ENCODE data around the gene ARHGAP15.

The ARHGAP15 gene

DNA sequence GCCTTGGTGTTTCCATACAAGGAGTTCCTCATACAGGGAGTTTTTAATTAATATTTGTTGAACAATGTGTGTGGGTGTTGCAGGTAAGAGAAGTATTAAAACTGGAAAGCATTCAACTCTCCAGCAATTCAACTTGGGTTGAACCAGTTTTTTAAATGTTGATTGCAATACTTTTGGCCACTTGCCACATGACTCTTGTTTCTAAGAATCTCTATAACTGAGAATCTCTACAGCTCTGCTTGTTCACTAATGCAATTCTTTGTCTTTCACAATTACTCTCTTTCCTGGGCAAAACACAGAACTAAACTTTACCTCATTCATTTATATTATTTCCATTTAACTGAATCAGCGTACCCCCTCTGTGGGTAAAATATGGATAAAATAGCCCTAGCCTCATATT, 429.4 kb downstream of the ARHGAP15 start:
- DNase-seq (ENCODE audit: low spot score) = no peak
- Mint-ChIP-seq H3K4me1 (ENCODE audit: low read depth) (peaks cover 4% of the 10 kb centered on the region), H3K36me3 (ENCODE audit: low read depth) (peaks cover 53% of the 10 kb centered on the region), H3K27ac (no peak overlapping the region), H3K9me3 (no peaks in the 10 kb centered on the region), H3K27me3 (ENCODE audit: low read depth) (no peaks in the 10 kb centered on the region), H3K4me3 (no peak overlapping the region)

DNA sequence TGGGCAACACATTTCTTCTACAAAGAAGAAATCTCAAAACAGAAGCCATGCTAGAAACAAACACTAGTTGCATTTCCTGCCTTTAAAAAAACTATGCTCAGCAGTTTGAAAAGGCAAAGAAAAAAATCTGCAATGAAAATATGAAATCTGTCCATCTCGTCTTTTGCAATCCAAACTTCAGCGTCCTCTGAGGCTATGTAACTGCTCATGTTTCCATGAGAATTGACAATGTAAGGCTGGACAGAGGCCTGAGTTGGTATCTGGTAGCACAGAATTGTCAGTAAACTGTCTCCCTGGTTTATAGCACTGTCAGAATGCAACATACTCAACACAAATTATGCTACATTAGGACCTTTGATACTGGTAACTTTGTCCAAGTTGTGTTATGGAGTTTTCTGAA, 429.9 kb downstream of the ARHGAP15 start:
- H3K9me3 Mint-ChIP-seq = no peaks in the 10 kb centered on the region
- H3K27ac Mint-ChIP-seq = no peak overlapping the region
- no peak for DNase-seq (ENCODE audit: low spot score)
- no peaks in the 10 kb centered on the region for H3K27me3 Mint-ChIP-seq (ENCODE audit: low read depth)
- peaks cover 4% of the 10 kb centered on the region for H3K4me1 Mint-ChIP-seq (ENCODE audit: low read depth)
- H3K36me3 Mint-ChIP-seq (ENCODE audit: low read depth) = peaks cover 53% of the 10 kb centered on the region
- H3K4me3 Mint-ChIP-seq = no peak overlapping the region

DNA sequence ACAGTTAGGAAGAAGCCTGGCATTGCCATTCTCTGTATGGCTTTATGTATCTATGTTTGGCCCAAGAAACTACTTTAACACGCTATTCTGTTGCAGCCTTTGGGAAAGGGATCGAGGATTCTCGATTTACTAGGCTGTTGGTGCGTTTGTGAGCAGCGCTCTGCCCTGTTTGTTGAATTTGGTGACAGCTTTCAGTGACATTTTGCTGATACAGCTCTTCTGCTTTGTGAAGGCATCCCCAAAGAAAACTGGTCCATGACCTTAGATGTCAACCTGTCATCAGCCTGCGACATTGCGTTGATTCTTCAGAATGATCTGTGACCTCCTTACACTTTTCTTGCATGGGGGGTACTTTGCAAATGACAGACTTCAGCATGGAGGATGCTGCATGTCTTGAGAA, 431.5 kb downstream of the ARHGAP15 start:
- H3K27me3 Mint-ChIP-seq (ENCODE audit: low read depth) = no peaks in the 10 kb centered on the region
- no peak overlapping the region for H3K4me3 Mint-ChIP-seq
- peaks cover 4% of the 10 kb centered on the region for H3K4me1 Mint-ChIP-seq (ENCODE audit: low read depth)
- no peak for DNase-seq (ENCODE audit: low spot score)
- H3K27ac Mint-ChIP-seq = no peak overlapping the region
- peaks cover 55% of the 10 kb centered on the region for H3K36me3 Mint-ChIP-seq (ENCODE audit: low read depth)
- H3K9me3 Mint-ChIP-seq = no peaks in the 10 kb centered on the region

DNA sequence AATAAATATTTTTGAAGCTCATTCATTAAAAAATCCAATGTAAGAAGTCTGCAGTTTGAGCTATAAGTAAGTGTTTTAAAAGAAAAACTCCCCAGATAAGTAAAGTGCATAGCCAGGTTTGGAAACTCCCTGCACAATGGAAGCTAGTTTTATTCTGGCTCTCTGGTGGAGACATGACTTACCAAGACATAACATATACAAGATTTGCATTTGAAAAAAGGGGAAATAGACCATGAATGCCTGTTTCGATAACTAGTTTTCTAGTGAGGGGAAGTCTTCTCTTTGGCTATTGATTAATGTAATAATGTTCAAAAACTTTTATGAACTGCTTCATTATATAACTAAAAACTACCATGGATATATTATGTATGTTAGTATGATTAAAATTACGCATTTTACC, 435.2 kb downstream of the ARHGAP15 start:
- Mint-ChIP-seq H3K4me1 (ENCODE audit: low read depth) (peaks cover 2% of the 10 kb centered on the region), H3K36me3 (ENCODE audit: low read depth) (peaks cover 52% of the 10 kb centered on the region), H3K27ac (no peak overlapping the region), H3K4me3 (no peak overlapping the region), H3K9me3 (peaks cover 4% of the 10 kb centered on the region), H3K27me3 (ENCODE audit: low read depth) (no peaks in the 10 kb centered on the region)
- DNase-seq (ENCODE audit: low spot score) = no peak

DNA sequence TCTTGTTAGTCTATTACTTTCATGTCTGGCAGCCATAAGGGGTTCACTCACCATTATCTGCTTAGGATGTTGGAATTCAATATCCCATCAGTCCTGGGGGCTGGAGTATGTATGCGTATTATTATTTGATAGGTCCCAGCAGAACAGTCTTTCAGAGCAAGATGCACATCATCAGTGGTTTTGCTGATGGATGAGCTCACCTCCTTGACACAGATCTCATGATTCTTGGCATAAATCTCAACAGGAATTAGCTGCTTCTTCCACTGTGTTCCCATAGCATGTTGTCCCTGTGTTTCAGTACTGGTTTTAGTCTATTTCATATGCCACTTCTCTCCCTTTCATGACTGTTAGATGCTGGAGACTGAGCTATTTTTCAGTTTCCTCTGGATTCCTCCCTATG, 442.5 kb downstream of the ARHGAP15 start:
- H3K27ac Mint-ChIP-seq = no peak overlapping the region

DNA sequence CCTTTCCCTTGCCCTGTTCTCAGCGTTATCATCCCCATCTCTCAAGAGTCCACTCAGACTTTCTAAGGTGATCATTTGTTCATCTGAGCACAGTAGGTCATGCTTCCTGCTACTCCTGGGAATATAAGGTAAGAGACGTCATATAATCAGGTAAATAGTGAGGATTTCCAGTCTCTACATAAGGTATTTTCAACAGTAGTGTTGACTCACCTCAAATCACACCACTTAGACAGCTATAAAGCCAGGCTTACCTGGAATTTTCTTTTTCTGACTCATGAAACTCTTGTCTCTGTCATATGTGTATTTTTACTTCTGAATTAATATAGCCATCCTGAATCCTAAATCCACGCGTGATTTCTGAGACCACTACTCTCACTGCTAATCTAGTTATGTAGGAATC, 443.2 kb downstream of the ARHGAP15 start:
- H3K36me3 Mint-ChIP-seq (ENCODE audit: low read depth) = peaks cover 26% of the 10 kb centered on the region
- H3K4me1 Mint-ChIP-seq (ENCODE audit: low read depth) = peaks cover 3% of the 10 kb centered on the region
- H3K9me3 Mint-ChIP-seq = no peaks in the 10 kb centered on the region
- DNase-seq (ENCODE audit: low spot score) = no peak
- H3K27ac Mint-ChIP-seq = no peak overlapping the region
- no peaks in the 10 kb centered on the region for H3K27me3 Mint-ChIP-seq (ENCODE audit: low read depth)
- no peak overlapping the region for H3K4me3 Mint-ChIP-seq

More for the DNA sequence above, 442.5 kb downstream of the ARHGAP15 start:
- DNase-seq (ENCODE audit: low spot score) = no peak
- H3K27me3 Mint-ChIP-seq (ENCODE audit: low read depth) = no peaks in the 10 kb centered on the region
- peaks cover 29% of the 10 kb centered on the region for H3K36me3 Mint-ChIP-seq (ENCODE audit: low read depth)
- no peaks in the 10 kb centered on the region for H3K9me3 Mint-ChIP-seq
- H3K4me1 Mint-ChIP-seq (ENCODE audit: low read depth) = peaks cover 3% of the 10 kb centered on the region
- H3K4me3 Mint-ChIP-seq = no peak overlapping the region

DNA sequence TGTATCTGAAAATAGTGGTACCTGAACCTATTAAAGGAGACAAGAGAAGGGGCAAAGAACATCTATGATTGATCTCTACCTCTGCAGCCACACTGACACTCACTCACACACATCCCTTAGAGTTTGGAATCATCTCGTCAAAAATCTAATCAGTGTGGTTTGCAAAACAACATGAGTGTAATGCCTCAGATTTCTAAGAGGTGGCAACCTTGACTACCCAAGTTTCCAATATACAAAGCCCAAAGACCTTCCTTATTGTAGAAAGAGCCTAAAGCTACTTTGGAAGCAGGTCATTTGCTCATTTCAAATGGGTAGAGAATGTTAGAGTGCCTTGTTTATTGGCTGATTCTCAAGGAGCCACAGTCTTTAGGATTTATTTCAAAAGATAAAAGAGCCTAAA, 444.9 kb downstream of the ARHGAP15 start:
- no peak overlapping the region for H3K4me3 Mint-ChIP-seq
- DNase-seq (ENCODE audit: low spot score) = no peak
- H3K36me3 Mint-ChIP-seq (ENCODE audit: low read depth) = peaks cover 14% of the 10 kb centered on the region
- peaks cover 3% of the 10 kb centered on the region for H3K4me1 Mint-ChIP-seq (ENCODE audit: low read depth)
- no peak overlapping the region for H3K27ac Mint-ChIP-seq
- H3K9me3 Mint-ChIP-seq = no peaks in the 10 kb centered on the region
- H3K27me3 Mint-ChIP-seq (ENCODE audit: low read depth) = no peaks in the 10 kb centered on the region

DNA sequence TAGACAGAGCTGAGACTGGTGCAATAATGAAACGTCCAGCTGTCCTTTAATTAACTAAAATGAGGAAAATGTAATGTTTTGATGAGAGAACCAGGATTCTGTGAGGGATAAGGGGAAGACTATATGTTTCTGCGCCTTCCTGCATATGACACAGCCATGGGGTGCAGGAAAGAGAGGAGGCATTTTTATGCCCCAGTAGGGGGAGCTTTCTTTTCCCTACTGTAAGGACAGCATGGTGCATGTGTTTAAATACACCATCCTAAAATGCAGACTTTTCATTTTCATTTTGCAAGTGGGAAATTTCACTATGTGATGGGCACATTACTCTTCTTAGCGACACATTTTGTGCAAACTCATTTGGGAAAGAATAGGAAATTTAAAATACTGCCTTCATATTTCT, 446.1 kb downstream of the ARHGAP15 start:
- Mint-ChIP-seq H3K27ac (no peak overlapping the region), H3K9me3 (no peaks in the 10 kb centered on the region), H3K4me1 (ENCODE audit: low read depth) (peaks cover 3% of the 10 kb centered on the region), H3K4me3 (no peak overlapping the region), H3K36me3 (ENCODE audit: low read depth) (peaks cover 14% of the 10 kb centered on the region), H3K27me3 (ENCODE audit: low read depth) (no peaks in the 10 kb centered on the region)
- no peak for DNase-seq (ENCODE audit: low spot score)

DNA sequence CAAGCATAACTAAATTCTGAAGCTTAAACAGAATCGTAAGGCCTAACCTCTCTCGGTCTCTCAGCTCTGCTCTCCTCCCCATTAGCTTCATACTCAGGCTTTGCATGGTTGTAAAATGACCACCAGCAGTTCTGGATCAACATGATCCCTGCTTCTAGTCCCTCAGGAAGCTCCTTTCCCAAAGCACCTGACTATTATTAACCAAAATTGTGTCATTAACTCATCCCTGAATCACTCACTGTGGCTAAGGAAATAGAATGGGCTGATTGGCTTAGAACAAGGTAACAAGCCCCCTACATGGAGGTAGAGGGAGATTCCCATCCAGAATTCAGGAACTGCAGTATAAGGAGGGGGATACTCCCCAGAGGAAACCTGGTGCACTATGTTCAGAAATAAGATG, 448.3 kb downstream of the ARHGAP15 start:
- no peak for DNase-seq (ENCODE audit: low spot score)
- Mint-ChIP-seq H3K27ac (no peak overlapping the region), H3K27me3 (ENCODE audit: low read depth) (no peaks in the 10 kb centered on the region), H3K4me3 (no peak overlapping the region), H3K36me3 (ENCODE audit: low read depth) (peaks cover 11% of the 10 kb centered on the region), H3K9me3 (no peaks in the 10 kb centered on the region), H3K4me1 (ENCODE audit: low read depth) (peaks cover 5% of the 10 kb centered on the region)

DNA sequence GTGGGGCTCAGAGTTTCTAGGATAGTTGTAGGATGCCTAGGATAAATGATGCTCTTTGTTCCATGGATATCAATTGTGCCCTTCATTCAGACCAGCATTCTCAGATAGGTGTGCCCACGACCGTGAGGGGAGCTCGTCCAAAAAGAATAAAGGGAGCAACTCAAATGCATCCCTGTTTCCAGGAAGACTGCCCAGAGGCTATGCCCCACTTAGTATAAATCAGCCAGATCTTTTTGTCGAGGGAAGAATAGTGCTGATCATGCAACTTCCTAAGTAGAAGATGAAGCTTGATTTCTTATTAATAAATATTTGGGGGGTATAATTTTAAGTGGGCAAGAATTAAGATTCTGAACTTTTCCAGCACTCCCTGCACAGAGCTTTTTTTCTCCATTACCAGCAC, 450.2 kb downstream of the ARHGAP15 start:
- H3K4me3 Mint-ChIP-seq = no peak overlapping the region
- H3K4me1 Mint-ChIP-seq (ENCODE audit: low read depth) = peaks cover 5% of the 10 kb centered on the region
- H3K36me3 Mint-ChIP-seq (ENCODE audit: low read depth) = peaks cover 14% of the 10 kb centered on the region
- H3K9me3 Mint-ChIP-seq = no peaks in the 10 kb centered on the region
- no peak overlapping the region for H3K27ac Mint-ChIP-seq
- DNase-seq (ENCODE audit: low spot score) = no peak
- no peaks in the 10 kb centered on the region for H3K27me3 Mint-ChIP-seq (ENCODE audit: low read depth)

DNA sequence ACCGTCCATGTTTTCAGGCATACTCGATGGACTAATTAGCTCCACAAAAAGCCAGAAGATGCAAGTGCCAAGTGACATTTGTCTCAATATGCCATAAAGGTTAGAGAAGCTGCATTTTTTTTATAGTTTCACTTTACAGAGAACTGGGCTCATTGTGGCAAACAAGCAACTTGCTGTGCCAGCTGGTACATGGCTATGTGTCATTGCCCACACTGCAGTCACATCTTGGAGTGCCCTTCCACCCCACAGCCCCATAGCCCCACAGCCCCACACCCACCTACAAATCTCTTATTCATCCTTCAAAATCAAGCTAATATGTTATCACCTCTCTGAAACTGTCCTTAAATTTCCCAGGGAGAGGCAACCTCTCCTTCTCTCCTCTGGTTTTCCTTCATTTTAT, 451.9 kb downstream of the ARHGAP15 start:
- H3K27me3 Mint-ChIP-seq (ENCODE audit: low read depth) = no peaks in the 10 kb centered on the region
- H3K36me3 Mint-ChIP-seq (ENCODE audit: low read depth) = peaks cover 11% of the 10 kb centered on the region
- no peak overlapping the region for H3K4me3 Mint-ChIP-seq
- H3K27ac Mint-ChIP-seq = no peak overlapping the region
- H3K9me3 Mint-ChIP-seq = no peaks in the 10 kb centered on the region
- DNase-seq (ENCODE audit: low spot score) = no peak
- H3K4me1 Mint-ChIP-seq (ENCODE audit: low read depth) = peaks cover 4% of the 10 kb centered on the region

DNA sequence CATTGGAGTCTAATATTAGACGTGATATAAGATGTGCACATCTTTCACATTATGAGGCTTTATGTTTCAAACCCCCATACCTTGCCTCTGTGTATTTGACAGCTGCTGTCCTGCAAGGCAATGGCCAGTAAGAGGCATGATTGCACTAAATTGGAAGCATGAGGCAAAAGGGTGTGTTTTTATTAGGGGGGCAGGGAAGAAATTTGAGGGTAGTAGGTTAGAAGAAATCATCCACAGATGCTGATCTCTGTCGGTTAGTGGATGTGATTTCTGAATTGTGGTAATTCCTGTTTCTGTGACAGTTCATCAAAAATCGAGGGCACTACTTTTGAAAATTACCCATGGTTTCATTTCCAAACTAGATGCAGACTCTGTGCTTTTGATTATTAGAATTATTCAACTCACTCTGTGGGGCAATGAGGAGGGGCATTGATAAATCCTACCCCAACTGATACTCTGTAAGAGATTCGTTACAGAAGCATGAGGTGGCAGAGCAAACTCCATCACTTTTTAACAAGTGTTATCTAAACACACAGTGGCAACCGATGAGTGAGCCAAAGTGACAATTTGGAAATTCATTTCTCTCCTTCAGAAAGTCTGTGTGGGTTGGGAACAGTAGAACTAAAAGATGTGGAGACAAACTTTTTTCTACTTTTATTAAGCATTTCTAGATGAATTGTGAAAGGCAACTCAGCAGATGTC, 453.0 kb downstream of the ARHGAP15 start:
- H3K4me3 Mint-ChIP-seq = no peak overlapping the region
- no peak for DNase-seq (ENCODE audit: low spot score)
- H3K4me1 Mint-ChIP-seq (ENCODE audit: low read depth) = peaks cover 4% of the 10 kb centered on the region
- H3K36me3 Mint-ChIP-seq (ENCODE audit: low read depth) = peaks cover 13% of the 10 kb centered on the region
- H3K27me3 Mint-ChIP-seq (ENCODE audit: low read depth) = no peaks in the 10 kb centered on the region
- no peaks in the 10 kb centered on the region for H3K9me3 Mint-ChIP-seq
- H3K27ac Mint-ChIP-seq = no peak overlapping the region

DNA sequence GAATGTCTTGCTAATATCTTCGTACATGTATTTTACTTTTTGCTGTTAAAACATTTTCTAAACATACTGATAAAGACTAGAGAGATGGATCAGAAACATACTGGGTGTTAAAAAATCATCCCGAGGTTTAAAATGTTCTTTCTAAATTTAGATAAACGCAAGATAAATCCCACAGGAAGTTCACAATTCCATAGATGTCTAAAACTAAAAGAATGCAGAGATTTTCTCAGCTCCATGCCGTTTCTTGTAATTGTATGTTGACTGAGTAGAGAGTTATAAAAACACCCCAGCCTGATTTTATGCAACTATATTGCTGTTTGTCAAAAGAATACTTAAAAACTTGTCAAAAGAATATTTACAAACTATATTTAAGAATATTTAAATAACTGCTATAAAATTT, 455.7 kb downstream of the ARHGAP15 start:
- no peaks in the 10 kb centered on the region for H3K27me3 Mint-ChIP-seq (ENCODE audit: low read depth)
- H3K4me3 Mint-ChIP-seq = no peak overlapping the region
- peaks cover 4% of the 10 kb centered on the region for H3K4me1 Mint-ChIP-seq (ENCODE audit: low read depth)
- peaks cover 22% of the 10 kb centered on the region for H3K36me3 Mint-ChIP-seq (ENCODE audit: low read depth)
- H3K9me3 Mint-ChIP-seq = no peaks in the 10 kb centered on the region
- no peak overlapping the region for H3K27ac Mint-ChIP-seq
- DNase-seq (ENCODE audit: low spot score) = no peak

DNA sequence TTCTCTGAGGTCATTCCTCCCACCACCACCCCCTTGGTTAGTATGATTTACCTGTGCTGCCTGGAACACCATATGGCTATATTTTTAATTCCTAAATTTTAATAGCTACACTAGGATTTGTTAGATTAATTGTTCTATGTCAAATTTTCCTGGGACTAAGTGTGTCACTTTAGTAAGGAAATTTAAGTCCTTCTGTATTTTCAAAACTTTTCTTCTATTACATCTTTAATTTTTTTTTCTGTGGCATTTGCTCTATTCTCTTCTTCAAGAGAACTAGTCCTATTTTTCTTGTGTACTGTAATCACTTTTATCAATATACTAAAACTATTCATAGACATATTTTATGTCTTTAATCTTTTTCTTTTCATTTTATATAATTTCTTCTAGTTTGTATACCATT, 456.9 kb downstream of the ARHGAP15 start:
- Mint-ChIP-seq H3K4me1 (ENCODE audit: low read depth) (peaks cover 4% of the 10 kb centered on the region), H3K27me3 (ENCODE audit: low read depth) (no peaks in the 10 kb centered on the region), H3K27ac (no peak overlapping the region), H3K9me3 (no peaks in the 10 kb centered on the region), H3K4me3 (no peak overlapping the region), H3K36me3 (ENCODE audit: low read depth) (peaks cover 22% of the 10 kb centered on the region)
- no peak for DNase-seq (ENCODE audit: low spot score)

DNA sequence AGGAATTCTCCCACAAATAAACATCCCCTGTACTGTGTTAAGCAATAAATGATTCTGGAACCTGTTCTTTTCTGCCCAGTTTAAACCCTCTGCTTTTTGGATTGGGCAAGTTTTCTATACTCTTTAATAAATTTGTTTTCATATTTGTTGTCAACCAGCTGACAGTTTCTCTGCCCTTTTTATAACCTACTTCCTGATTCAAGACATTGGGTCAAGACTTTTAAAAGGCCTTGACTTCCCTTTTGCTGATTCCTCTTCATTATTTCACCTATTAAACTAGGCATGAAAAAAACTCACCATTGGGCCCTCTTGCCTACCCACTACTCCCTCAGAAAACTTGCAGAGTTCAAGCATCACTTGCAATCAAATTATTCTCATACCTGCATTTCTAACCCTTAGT, 459.5 kb downstream of the ARHGAP15 start:
- H3K9me3 Mint-ChIP-seq = no peaks in the 10 kb centered on the region
- no peak for DNase-seq (ENCODE audit: low spot score)
- no peaks in the 10 kb centered on the region for H3K27me3 Mint-ChIP-seq (ENCODE audit: low read depth)
- no peak overlapping the region for H3K4me3 Mint-ChIP-seq
- H3K4me1 Mint-ChIP-seq (ENCODE audit: low read depth) = no peaks in the 10 kb centered on the region
- H3K27ac Mint-ChIP-seq = no peak overlapping the region
- H3K36me3 Mint-ChIP-seq (ENCODE audit: low read depth) = peaks cover 17% of the 10 kb centered on the region
